Liver (tissue), 9 donors: ENCODE measurements around the gene CDO1. TPM values are rescaled to one million over a fixed set of nuclear protein-coding genes. Genes with fewer than 3 reads are reported as not detected.

Source experiments
- DNase-seq: peaks from one replicate; pipeline ENCODE4 v3.0.0-alpha.2; 2017; ENCODE audit warnings: low spot score
- H3K27ac ChIP-seq, 2 donors: one replicate each; pipeline ENCODE4 v1.7.0; 2013; ENCODE audit warnings: inconsistent platforms in 2 of 2, low read length in 2 of 2, control low read depth in 1 of 2, low read depth in 1 of 2, mild to moderate bottlenecking in 1 of 2
- H3K27me3 ChIP-seq, 4 donors: one replicate each; pipeline versions ENCODE4 v1.6.1 to v1.7.0; 2013; ENCODE audit warnings: low read length in 3 of 4, inconsistent platforms in 1 of 4, mild to moderate bottlenecking in 1 of 4, moderate library complexity in 1 of 4; ENCODE audit not compliant: control insufficient read depth in 4 of 4, insufficient read depth in 4 of 4
- H3K36me3 ChIP-seq, 4 donors: one replicate each; pipeline versions ENCODE4 v1.6.1 to v1.7.0; 2013; ENCODE audit warnings: low read length in 3 of 4, mild to moderate bottlenecking in 3 of 4, low read depth in 1 of 4, moderate library complexity in 1 of 4; ENCODE audit not compliant: control insufficient read depth in 4 of 4, insufficient read depth in 3 of 4
- H3K4me1 ChIP-seq, 4 donors: one replicate each; pipeline versions ENCODE4 v1.6.1 to v1.7.0; 2013; ENCODE audit warnings: low read length in 3 of 4, mild to moderate bottlenecking in 3 of 4, moderate library complexity in 1 of 4; ENCODE audit not compliant: control insufficient read depth in 4 of 4, insufficient read depth in 4 of 4
- H3K4me3 ChIP-seq, 3 donors: one replicate each; pipeline versions ENCODE4 v1.6.1 to v1.7.0; 2013; ENCODE audit warnings: low read length in 3 of 3, control low read depth in 1 of 3, low read depth in 1 of 3, mild to moderate bottlenecking in 1 of 3
- H3K9ac ChIP-seq, 2 donors: one replicate each; pipeline ENCODE4 v1.7.0; 2013; ENCODE audit warnings: low read length in 2 of 2, mild to moderate bottlenecking in 2 of 2, moderate library complexity in 2 of 2, control low read depth in 1 of 2, low read depth in 1 of 2
- H3K9me3 ChIP-seq, 4 donors: one replicate each; pipeline versions ENCODE4 v1.6.1 to v1.7.0; 2013; ENCODE audit warnings: low read length in 3 of 4; ENCODE audit not compliant: control insufficient read depth in 4 of 4
- EGR1 ChIP-seq, 2 donors: IDR thresholded peaks; 2 replicates each; pipeline ENCODE4 v1.6.1; 2016 to 2018; ENCODE audit warnings: antibody characterized with exemption in 2 of 2, low read depth in 2 of 2
- FOXA2 ChIP-seq: IDR thresholded peaks from 2 replicates; pipeline ENCODE4 v1.6.1; 2016; ENCODE audit warnings: antibody characterized with exemption
- GABPA ChIP-seq, 2 donors: IDR thresholded peaks in 1 of 2; conservative IDR thresholded peaks in 1 of 2; 2 replicates each; pipeline ENCODE4 v1.6.1; 2016; ENCODE audit warnings: antibody characterized with exemption in 2 of 2, mild to moderate bottlenecking in 1 of 2, moderate library complexity in 1 of 2
- HNF4A ChIP-seq, 2 donors: conservative IDR thresholded peaks; 2 replicates each; pipeline ENCODE4 v1.6.1; 2016; ENCODE audit warnings: antibody characterized with exemption in 2 of 2, mild to moderate bottlenecking in 2 of 2
- HNF4G ChIP-seq: IDR thresholded peaks from 2 replicates; pipeline ENCODE4 v1.6.1; 2016; ENCODE audit warnings: antibody characterized with exemption
- JUND ChIP-seq, 2 donors: IDR thresholded peaks; 2 replicates each; pipeline ENCODE4 v1.6.1; 2016; ENCODE audit warnings: antibody characterized with exemption in 2 of 2
- NR2F2 ChIP-seq: IDR thresholded peaks from 2 replicates; pipeline ENCODE4 v1.6.1; 2016; ENCODE audit warnings: antibody characterized with exemption
- RAD21 ChIP-seq, 2 donors: IDR thresholded peaks; 2 replicates each; pipeline ENCODE4 v1.6.1; 2016; ENCODE audit warnings: antibody characterized with exemption in 2 of 2, mild to moderate bottlenecking in 2 of 2
- RXRA ChIP-seq, 2 donors: IDR thresholded peaks; 2 replicates each; pipeline ENCODE4 v1.6.1; 2017 to 2018; ENCODE audit warnings: antibody characterized with exemption in 2 of 2, mild to moderate bottlenecking in 1 of 2
- SP1 ChIP-seq: IDR thresholded peaks from 2 replicates; pipeline ENCODE4 v1.6.1; 2018; ENCODE audit warnings: antibody characterized with exemption, mild to moderate bottlenecking
- TAF1 ChIP-seq: conservative IDR thresholded peaks from 2 replicates; pipeline ENCODE4 v1.6.1; 2016; ENCODE audit warnings: antibody characterized with exemption, mild to moderate bottlenecking
- YY1 ChIP-seq: IDR thresholded peaks from 2 replicates; pipeline ENCODE4 v1.6.1; 2016; ENCODE audit warnings: antibody characterized with exemption, mild to moderate bottlenecking
- WGBS: extraction: QIAGEN DNeasy Blood & Tissue Kit; methylation state at CpG from one replicate; pipeline ENCODE4 v1.1.7; 2013; 5-methylcytosine and 5-hydroxymethylcytosine counted together
- polyA plus RNA-seq, 2 donors: library from polyadenylated mRNA; stranded (reverse) in 1 of 2; unstranded in 1 of 2; fragments of 200-250 nt in 1 of 2; fragments of >200 nt in 1 of 2; fragmentation: Nextera tagmentation in 1 of 2; extraction: Ambion mirVana in 1 of 2; gene quantifications; one replicate each; pipeline versions ENCODE4 v1.2.1 to v1.2.3, GENCODE V29; 2013 to 2015
- total RNA-seq, 2 donors: library from RNA; depleted of rRNA; stranded (reverse); fragments of >200 nt; gene quantifications; one replicate each; pipeline ENCODE4 v1.2.3, GENCODE V29; 2014
- TF ChIP-seq, protein P1 (sequence below): IDR thresholded peaks from 2 replicates; pipeline ENCODE4 v1.6.1; 2016; ENCODE audit warnings: antibody characterized with exemption
- TF ChIP-seq, protein P2 (sequence below): IDR thresholded peaks from 2 replicates; pipeline ENCODE4 v1.6.1; 2016; ENCODE audit warnings: antibody characterized with exemption, mild to moderate bottlenecking
- TF ChIP-seq, protein P3 (sequence below): IDR thresholded peaks from 2 replicates; pipeline ENCODE4 v1.6.1; 2016; ENCODE audit warnings: antibody characterized with exemption
- TF ChIP-seq, protein P4 (sequence below): fragments of 150-350 bp; IDR thresholded peaks from 2 replicates; pipeline ENCODE4 v1.5.1; 2017; ENCODE audit warnings: improper control_type of control experiment, low read depth, low read length; ENCODE audit not compliant: missing input control
- TF ChIP-seq, protein P5 (sequence below): IDR thresholded peaks from 2 replicates; pipeline ENCODE4 v1.6.1; 2016; ENCODE audit warnings: antibody characterized with exemption
- donor health status: healthy.
- donor health status: healthy.
- donor health status: healthy.
- donor health status: healthy.
- donor health status: healthy.

CDO1 gene
- total and polyA plus RNA-seq, 4 donors: 106 to 472 (median 241) TPM

DNA sequence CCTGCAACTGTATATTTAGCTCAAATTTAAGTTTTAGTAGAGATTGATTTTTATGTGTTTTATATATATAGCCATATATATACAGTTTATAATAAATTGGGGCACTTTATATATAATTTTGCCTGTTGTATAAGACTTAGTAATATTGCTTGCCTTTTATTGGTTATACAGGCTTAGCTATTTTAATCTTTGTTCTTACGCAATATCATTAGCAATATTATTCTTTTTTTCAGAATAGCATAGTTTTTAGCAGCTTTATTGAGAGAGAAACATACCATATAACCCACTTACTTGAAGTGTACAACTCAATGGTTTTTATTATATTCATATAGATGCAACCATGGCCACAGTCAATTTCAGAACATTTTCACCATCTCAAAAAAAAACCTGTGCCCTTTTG, 28.0 kb downstream of the CDO1 start:
- TF ChIP-seq JUND (IDR thresholded peaks at IDR 0.05) (no peak), RAD21 (IDR thresholded peaks at IDR 0.05) (no peak), HNF4A (conservative IDR thresholded peaks at IDR 0.05) (no peak), EGR1 (IDR thresholded peaks at IDR 0.05; ENCODE audit: low read depth in 2 of 2) (no peak), NR2F2 (no peak), SP1 (no peak), HNF4G (no peak)
- TF ChIP-seq, protein P1, sequence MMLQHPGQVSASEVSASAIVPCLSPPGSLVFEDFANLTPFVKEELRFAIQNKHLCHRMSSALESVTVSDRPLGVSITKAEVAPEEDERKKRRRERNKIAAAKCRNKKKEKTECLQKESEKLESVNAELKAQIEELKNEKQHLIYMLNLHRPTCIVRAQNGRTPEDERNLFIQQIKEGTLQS: no peak
- TF ChIP-seq, protein P2, sequence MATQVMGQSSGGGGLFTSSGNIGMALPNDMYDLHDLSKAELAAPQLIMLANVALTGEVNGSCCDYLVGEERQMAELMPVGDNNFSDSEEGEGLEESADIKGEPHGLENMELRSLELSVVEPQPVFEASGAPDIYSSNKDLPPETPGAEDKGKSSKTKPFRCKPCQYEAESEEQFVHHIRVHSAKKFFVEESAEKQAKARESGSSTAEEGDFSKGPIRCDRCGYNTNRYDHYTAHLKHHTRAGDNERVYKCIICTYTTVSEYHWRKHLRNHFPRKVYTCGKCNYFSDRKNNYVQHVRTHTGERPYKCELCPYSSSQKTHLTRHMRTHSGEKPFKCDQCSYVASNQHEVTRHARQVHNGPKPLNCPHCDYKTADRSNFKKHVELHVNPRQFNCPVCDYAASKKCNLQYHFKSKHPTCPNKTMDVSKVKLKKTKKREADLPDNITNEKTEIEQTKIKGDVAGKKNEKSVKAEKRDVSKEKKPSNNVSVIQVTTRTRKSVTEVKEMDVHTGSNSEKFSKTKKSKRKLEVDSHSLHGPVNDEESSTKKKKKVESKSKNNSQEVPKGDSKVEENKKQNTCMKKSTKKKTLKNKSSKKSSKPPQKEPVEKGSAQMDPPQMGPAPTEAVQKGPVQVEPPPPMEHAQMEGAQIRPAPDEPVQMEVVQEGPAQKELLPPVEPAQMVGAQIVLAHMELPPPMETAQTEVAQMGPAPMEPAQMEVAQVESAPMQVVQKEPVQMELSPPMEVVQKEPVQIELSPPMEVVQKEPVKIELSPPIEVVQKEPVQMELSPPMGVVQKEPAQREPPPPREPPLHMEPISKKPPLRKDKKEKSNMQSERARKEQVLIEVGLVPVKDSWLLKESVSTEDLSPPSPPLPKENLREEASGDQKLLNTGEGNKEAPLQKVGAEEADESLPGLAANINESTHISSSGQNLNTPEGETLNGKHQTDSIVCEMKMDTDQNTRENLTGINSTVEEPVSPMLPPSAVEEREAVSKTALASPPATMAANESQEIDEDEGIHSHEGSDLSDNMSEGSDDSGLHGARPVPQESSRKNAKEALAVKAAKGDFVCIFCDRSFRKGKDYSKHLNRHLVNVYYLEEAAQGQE: no peak
- TF ChIP-seq, protein P3, sequence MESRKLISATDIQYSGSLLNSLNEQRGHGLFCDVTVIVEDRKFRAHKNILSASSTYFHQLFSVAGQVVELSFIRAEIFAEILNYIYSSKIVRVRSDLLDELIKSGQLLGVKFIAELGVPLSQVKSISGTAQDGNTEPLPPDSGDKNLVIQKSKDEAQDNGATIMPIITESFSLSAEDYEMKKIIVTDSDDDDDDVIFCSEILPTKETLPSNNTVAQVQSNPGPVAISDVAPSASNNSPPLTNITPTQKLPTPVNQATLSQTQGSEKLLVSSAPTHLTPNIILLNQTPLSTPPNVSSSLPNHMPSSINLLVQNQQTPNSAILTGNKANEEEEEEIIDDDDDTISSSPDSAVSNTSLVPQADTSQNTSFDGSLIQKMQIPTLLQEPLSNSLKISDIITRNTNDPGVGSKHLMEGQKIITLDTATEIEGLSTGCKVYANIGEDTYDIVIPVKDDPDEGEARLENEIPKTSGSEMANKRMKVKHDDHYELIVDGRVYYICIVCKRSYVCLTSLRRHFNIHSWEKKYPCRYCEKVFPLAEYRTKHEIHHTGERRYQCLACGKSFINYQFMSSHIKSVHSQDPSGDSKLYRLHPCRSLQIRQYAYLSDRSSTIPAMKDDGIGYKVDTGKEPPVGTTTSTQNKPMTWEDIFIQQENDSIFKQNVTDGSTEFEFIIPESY: no peak
- TF ChIP-seq, protein P4, sequence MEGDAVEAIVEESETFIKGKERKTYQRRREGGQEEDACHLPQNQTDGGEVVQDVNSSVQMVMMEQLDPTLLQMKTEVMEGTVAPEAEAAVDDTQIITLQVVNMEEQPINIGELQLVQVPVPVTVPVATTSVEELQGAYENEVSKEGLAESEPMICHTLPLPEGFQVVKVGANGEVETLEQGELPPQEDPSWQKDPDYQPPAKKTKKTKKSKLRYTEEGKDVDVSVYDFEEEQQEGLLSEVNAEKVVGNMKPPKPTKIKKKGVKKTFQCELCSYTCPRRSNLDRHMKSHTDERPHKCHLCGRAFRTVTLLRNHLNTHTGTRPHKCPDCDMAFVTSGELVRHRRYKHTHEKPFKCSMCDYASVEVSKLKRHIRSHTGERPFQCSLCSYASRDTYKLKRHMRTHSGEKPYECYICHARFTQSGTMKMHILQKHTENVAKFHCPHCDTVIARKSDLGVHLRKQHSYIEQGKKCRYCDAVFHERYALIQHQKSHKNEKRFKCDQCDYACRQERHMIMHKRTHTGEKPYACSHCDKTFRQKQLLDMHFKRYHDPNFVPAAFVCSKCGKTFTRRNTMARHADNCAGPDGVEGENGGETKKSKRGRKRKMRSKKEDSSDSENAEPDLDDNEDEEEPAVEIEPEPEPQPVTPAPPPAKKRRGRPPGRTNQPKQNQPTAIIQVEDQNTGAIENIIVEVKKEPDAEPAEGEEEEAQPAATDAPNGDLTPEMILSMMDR: no peak
- TF ChIP-seq, protein P5, sequence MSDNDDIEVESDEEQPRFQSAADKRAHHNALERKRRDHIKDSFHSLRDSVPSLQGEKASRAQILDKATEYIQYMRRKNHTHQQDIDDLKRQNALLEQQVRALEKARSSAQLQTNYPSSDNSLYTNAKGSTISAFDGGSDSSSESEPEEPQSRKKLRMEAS: no peak
- H3K4me3 ChIP-seq: no peak overlapping the region
- H3K9me3 ChIP-seq: no peaks in the 10 kb centered on the region
- no peak overlapping the region for H3K9ac ChIP-seq
- no peak for DNase-seq
- H3K27me3 ChIP-seq: no peaks in the 10 kb centered on the region
- peaks cover 0 to 8% (median 3%) of the 10 kb centered on the region in 4 donors for H3K4me1 ChIP-seq
- 97% methylated on average over 1 of the region's 1 CpG for WGBS
- H3K27ac ChIP-seq: no peak overlapping the region
- no peaks in the 10 kb centered on the region for H3K36me3 ChIP-seq

DNA sequence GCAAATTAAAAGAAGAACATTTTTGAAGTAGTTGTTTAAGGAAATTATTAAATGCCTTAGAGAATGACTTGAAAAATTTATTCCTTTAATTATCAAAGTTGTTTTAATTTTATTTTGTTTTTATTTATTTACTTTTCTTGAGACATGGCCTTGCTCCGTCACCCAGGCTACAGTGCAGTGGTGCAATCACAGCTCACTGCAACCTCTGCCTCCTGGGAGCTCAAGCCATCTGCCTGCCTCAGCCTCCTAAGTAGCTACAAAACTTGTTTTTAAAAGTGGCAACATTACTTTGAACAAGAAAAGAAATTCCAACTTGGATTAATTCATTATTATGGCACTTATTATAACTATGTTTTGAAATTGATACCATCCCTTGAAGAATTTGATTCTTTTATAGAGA, 29.0 kb downstream of the CDO1 start:
- H3K9me3 ChIP-seq: no peaks in the 10 kb centered on the region
- DNase-seq: no peak
- H3K9ac ChIP-seq: no peak overlapping the region
- H3K27ac ChIP-seq: no peak overlapping the region
- H3K36me3 ChIP-seq: no peaks in the 10 kb centered on the region
- H3K4me3 ChIP-seq: no peak overlapping the region
- WGBS: 16% methylated on average over 1 of the region's 1 CpG
- peaks cover 0 to 10% (median 3%) of the 10 kb centered on the region in 4 donors for H3K4me1 ChIP-seq
- no peaks in the 10 kb centered on the region for H3K27me3 ChIP-seq
- TF ChIP-seq, protein P4: no peak
- TF ChIP-seq FOXA2: no peak
- no peak for TF ChIP-seq JUND (IDR thresholded peaks at IDR 0.05)
- TF ChIP-seq HNF4G: no peak
- TF ChIP-seq NR2F2: no peak
- no peak for TF ChIP-seq RXRA (IDR thresholded peaks at IDR 0.05)
- no peak for TF ChIP-seq RAD21 (IDR thresholded peaks at IDR 0.05)
- TF ChIP-seq EGR1 (IDR thresholded peaks at IDR 0.05; ENCODE audit: low read depth in 2 of 2): no peak
- TF ChIP-seq SP1: no peak
- TF ChIP-seq, protein P1: no peak
- TF ChIP-seq, protein P5: no peak
- TF ChIP-seq, protein P3: no peak
- TF ChIP-seq GABPA (IDR thresholded peaks at IDR 0.05 in 1 of 2, conservative IDR thresholded peaks at IDR 0.05 in 1 of 2): no peak
- no peak for TF ChIP-seq HNF4A (conservative IDR thresholded peaks at IDR 0.05)
- TF ChIP-seq YY1: no peak
- no peak for TF ChIP-seq TAF1
